GM19238 (cell line): Measurements from ENCODE around the gene TRAK1.
A peak's percentile ranks its signal among the peaks of the same experiment; 100 is the strongest.
"Not testable (repeated sequence)": the region's sequence is repeated elsewhere in the genome, so short reads cannot be mapped to it uniquely, and the experiment has no call there.

Experiments
- DNase-seq: peaks from one replicate; pipeline ENCODE4 v3.0.0; 2011; ENCODE audit warnings: low spot score; ENCODE audit not compliant: insufficient read length

The TRAK1 gene

GRCh38 chr3:42096796-42097565 is 5.8 kb downstream of the TRAK1 start:
- DNase-seq: no peak

- DNase-seq: no peak
Measured at GRCh38 chr3:42097566-42097946, 6.4 kb downstream of the TRAK1 start.

GRCh38 chr3:42098171-42098570 is 7.0 kb downstream of the TRAK1 start:
- no peak for DNase-seq

- DNase-seq: no peak
Measured at GRCh38 chr3:42099020-42099765, 8.0 kb downstream of the TRAK1 start.

GRCh38 chr3:42101048-42101447 is 9.9 kb downstream of the TRAK1 start:
- no peak for DNase-seq

GRCh38 chr3:42101481-42101880 is 10.3 kb downstream of the TRAK1 start:
- no peak for DNase-seq

- no peak for DNase-seq
Measured at GRCh38 chr3:42102571-42102970, 11.4 kb downstream of the TRAK1 start.

- not testable (repeated sequence) for DNase-seq
Measured at GRCh38 chr3:42103921-42104665, 12.9 kb downstream of the TRAK1 start.

GRCh38 chr3:42105994-42106393 is 14.8 kb downstream of the TRAK1 start:
- DNase-seq: not testable (repeated sequence)

- no peak for DNase-seq
Measured at GRCh38 chr3:42106646-42107045, 15.5 kb downstream of the TRAK1 start.

- no peak for DNase-seq
Measured at GRCh38 chr3:42110631-42111030, 19.5 kb downstream of the TRAK1 start.

GRCh38 chr3:42114130-42114725 is 23.1 kb downstream of the TRAK1 start:
- DNase-seq: no peak

GRCh38 chr3:42115215-42115614 is 24.1 kb downstream of the TRAK1 start:
- no peak for DNase-seq

GRCh38 chr3:42115946-42116345 is 24.8 kb downstream of the TRAK1 start:
- DNase-seq: no peak

- no peak for DNase-seq
Measured at GRCh38 chr3:42116466-42116865, 25.3 kb downstream of the TRAK1 start.

- DNase-seq: no peak
Measured at GRCh38 chr3:42117175-42118008, 26.2 kb downstream of the TRAK1 start.

GRCh38 chr3:42118762-42119361 is 27.7 kb downstream of the TRAK1 start:
- peak; percentile 67 for DNase-seq

- no peak for DNase-seq
Measured at GRCh38 chr3:42119561-42120355, 28.6 kb downstream of the TRAK1 start.

- no peak for DNase-seq
Measured at GRCh38 chr3:42120866-42121265, 29.7 kb downstream of the TRAK1 start.
